Measurements from ENCODE around the gene MRPL36.

DNA sequence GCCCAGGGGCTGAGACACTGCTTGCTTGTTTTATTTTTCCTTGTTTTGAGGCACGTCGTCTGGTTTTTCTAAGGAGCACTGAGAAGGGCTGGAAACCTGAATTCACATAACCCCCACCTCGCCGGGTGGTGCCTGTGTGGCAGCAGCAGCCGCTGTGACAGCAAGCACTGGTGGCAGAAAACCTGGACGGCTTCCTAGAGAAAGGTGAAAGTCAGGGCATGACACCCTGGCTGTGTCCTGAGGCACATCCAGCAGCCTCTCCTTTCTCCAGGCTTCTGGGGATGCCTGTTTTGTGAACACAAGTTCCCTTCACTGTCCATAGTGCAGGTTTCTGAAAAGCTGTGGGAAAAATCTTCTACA, 29.2 kb downstream of the MRPL36 start:
- TF ChIP-seq EP300 (IDR thresholded peaks at IDR 0.05; ENCODE audit: low read depth) = no peak
- TF ChIP-seq POLR2A (IDR thresholded peaks at IDR 0.05) = no peak
